Uterus (tissue), 2 donors: ENCODE measurements around the gene GLT6D1.

Source experiments
- POLR2A ChIP-seq, 2 donors: fragments of 450-650 bp; IDR thresholded peaks; one replicate each; pipeline ENCODE4 v1.6.1; 2016; ENCODE audit warnings: antibody characterized with exemption in 2 of 2, mild to moderate bottlenecking in 1 of 2, moderate library complexity in 1 of 2
- TF ChIP-seq, protein P1 (sequence below), 4 experiments: fragments of 200-600 bp in 2 of 4; fragments of 450-650 bp in 2 of 4; sonication (generic) in 2 of 4; IDR thresholded peaks; one replicate each; pipeline ENCODE4 v1.5.1; 2016 to 2019; ENCODE audit warnings: antibody characterized with exemption in 4 of 4, mild to moderate bottlenecking in 2 of 4, moderate library complexity in 1 of 4

DNA sequence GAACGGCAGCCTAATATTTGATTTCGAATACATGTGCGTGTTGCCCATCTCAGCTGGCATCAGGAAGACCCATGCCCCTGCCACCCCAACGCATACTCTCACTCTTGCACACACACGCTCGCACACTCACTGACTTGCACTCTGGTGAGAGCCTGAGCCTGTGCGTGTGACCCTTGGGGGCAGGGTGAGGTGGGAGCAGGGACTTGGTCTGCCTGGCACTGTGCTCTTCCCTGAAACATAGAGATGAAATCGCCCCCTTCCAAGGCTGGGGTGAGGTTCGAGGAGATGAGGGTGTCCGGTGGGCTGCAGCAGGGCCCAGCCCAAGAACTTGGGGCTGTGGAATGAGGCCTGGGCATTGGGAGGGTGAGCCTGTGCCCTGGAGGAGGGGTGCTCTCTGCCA is 24.9 kb upstream of the GLT6D1 start:
- TF ChIP-seq, protein P1, sequence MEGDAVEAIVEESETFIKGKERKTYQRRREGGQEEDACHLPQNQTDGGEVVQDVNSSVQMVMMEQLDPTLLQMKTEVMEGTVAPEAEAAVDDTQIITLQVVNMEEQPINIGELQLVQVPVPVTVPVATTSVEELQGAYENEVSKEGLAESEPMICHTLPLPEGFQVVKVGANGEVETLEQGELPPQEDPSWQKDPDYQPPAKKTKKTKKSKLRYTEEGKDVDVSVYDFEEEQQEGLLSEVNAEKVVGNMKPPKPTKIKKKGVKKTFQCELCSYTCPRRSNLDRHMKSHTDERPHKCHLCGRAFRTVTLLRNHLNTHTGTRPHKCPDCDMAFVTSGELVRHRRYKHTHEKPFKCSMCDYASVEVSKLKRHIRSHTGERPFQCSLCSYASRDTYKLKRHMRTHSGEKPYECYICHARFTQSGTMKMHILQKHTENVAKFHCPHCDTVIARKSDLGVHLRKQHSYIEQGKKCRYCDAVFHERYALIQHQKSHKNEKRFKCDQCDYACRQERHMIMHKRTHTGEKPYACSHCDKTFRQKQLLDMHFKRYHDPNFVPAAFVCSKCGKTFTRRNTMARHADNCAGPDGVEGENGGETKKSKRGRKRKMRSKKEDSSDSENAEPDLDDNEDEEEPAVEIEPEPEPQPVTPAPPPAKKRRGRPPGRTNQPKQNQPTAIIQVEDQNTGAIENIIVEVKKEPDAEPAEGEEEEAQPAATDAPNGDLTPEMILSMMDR (IDR thresholded peaks at IDR 0.05) = no peak
- TF ChIP-seq POLR2A (IDR thresholded peaks at IDR 0.05) = no peak
